Cardiac muscle cell (in vitro differentiated cells and primary cell): ENCODE data around the gene DOCK3. TPM values are rescaled to one million over a fixed set of nuclear protein-coding genes. Genes with fewer than 3 reads are reported as not detected.

ENCODE experiments used
- DNase-seq, 2 donors: peaks; one replicate each; pipeline versions ENCODE4 v3.0.0 to v3.0.0-alpha.2; 2010 to 2017; ENCODE audit warnings: low read depth in 1 of 2, low spot score in 1 of 2
- H3K27ac ChIP-seq: fragments of 200-600 bp; sonication (generic); 2 replicates; pipeline ENCODE4 v1.5.1; 2016
- H3K27me3 ChIP-seq: fragments of 200-600 bp; sonication (generic); 2 replicates; pipeline ENCODE4 v1.6.0; 2016; ENCODE audit warnings: control low read depth
- H3K36me3 ChIP-seq: fragments of 200-600 bp; sonication (generic); 2 replicates; pipeline ENCODE4 v1.5.1; 2016; ENCODE audit warnings: control low read depth
- H3K4me1 ChIP-seq: fragments of 200-600 bp; sonication (generic); 2 replicates; pipeline ENCODE4 v1.8.1; 2017; ENCODE audit warnings: low read depth, mild to moderate bottlenecking, mixed run types
- H3K4me3 ChIP-seq: fragments of 200-600 bp; sonication (generic); 2 replicates; pipeline ENCODE4 v1.5.1; 2016; ENCODE audit warnings: mild to moderate bottlenecking
- H3K9me3 ChIP-seq: fragments of 200-600 bp; sonication (generic); 2 replicates; pipeline ENCODE4 v1.5.1; 2017; ENCODE audit warnings: low read depth, mild to moderate bottlenecking, control low read depth
- CTCF ChIP-seq: IDR thresholded peaks from 2 replicates; pipeline ENCODE4 v1.5.1; 2012; ENCODE audit warnings: low read depth, mild to moderate bottlenecking, low read length
- polyA plus RNA-seq: library from polyadenylated mRNA; unstranded; fragments of >200 nt; fragmentation: Nextera tagmentation; extraction: Ambion mirVana; gene quantifications from 2 replicates; pipeline ENCODE4 v1.2.1, GENCODE V29; 2016
- total RNA-seq: library from RNA; depleted of rRNA; stranded (reverse); fragments of >200 nt; gene quantifications from 2 replicates; pipeline ENCODE4 v1.2.3, GENCODE V29; 2016

DOCK3 gene
- total and polyA plus RNA-seq, 2 experiments from 2014 or later = 0.56 to 1.3 TPM

DNA sequence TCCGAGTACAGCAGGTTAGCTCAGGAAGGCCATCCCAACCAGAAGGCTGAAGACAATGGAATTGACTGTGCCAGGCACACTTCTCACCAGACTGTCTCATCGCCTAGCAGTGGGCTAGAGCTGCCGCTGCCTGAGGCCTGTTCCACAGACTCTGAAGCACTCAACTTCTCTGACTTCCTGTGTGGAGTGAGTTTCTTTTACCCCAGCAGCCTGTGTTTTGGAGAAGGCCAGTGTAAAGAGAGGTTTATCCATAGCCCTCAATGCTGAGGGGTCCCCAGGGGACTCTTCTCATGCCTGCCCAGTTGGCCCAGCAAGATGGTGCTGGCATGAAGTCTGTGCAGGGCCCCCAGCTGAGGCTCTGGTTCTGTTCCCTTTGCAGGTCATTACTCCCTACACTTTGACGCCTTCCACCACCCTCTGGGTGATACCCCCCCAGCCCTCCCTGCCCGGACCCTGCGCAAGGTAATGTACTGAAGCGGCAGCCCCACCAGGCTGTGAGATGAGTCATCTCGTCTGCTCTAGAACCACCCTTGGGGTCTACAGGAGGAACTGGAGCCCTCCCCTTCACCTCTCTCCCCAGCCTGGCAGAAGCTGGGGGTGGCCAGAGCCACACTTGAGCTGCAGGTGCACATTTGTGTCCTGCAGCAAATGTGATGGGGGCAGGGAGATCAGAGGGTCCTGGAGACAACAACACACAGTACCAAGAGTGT is 705.2 kb downstream of the DOCK3 start:
- Histone ChIP-seq H3K36me3 (no peaks in the 10 kb centered on the region), H3K27me3 (no peaks in the 10 kb centered on the region), H3K27ac (no peak overlapping the region), H3K4me3 (no peak overlapping the region), H3K4me1 (peaks cover 5% of the 10 kb centered on the region), H3K9me3 (no peaks in the 10 kb centered on the region)
- no peak for TF ChIP-seq CTCF
- DNase-seq = no peak

GRCh38 chr3:51380601-51381332 is 706.0 kb downstream of the DOCK3 start:
- Histone ChIP-seq H3K9me3 (no peaks in the 10 kb centered on the region), H3K4me1 (peaks cover 5% of the 10 kb centered on the region), H3K27me3 (no peaks in the 10 kb centered on the region), H3K27ac (no peak overlapping the region), H3K4me3 (no peak overlapping the region), H3K36me3 (no peaks in the 10 kb centered on the region)
- DNase-seq = no peak
- no peak for TF ChIP-seq CTCF

GRCh38 chr3:51381333-51381705 is 706.6 kb downstream of the DOCK3 start:
- Histone ChIP-seq H3K36me3 (no peaks in the 10 kb centered on the region), H3K27ac (no peak overlapping the region), H3K4me3 (no peak overlapping the region), H3K4me1 (peaks cover 11% of the 10 kb centered on the region), H3K27me3 (no peaks in the 10 kb centered on the region), H3K9me3 (no peaks in the 10 kb centered on the region)
- no peak for DNase-seq
- no peak for TF ChIP-seq CTCF

DNA sequence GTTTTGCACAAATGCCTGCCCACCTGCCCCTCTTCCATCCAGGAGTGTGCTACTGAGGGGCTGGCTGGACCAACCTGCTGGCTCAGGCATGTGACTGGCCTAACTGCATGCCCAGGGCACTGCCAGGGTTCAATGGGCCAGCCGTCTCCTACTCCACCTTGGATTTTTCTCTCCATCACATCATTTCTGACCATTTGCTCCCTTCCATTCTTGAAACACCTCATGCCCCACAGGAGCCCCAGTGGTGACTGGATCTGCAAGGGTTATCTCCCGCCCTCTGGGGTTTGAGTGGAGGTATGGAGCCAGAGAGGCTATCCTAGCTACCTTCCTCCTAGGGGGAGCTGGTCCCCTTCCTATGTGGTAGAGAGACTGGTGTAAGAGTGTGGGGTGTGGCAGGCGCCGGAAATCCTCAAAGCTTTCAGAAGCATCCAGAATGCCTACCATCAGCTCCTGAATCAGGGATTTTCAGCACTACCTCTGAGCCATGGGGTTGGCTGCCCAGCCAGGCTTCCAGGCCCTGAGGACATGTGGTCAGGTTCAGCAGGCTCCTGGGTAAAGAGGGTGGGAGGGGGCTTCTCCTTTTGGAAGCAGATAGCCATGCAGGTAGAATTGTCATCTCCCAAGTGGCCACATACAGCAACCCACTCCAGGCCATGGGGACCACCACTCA is 707.5 kb downstream of the DOCK3 start:
- DNase-seq = no peak
- Histone ChIP-seq H3K36me3 (no peaks in the 10 kb centered on the region), H3K4me1 (peaks cover 13% of the 10 kb centered on the region), H3K4me3 (no peak overlapping the region), H3K27me3 (no peaks in the 10 kb centered on the region), H3K9me3 (no peaks in the 10 kb centered on the region), H3K27ac (no peak overlapping the region)
- no peak for TF ChIP-seq CTCF

- peaks cover 13% of the 10 kb centered on the region for H3K4me1 ChIP-seq
- H3K36me3 ChIP-seq = no peaks in the 10 kb centered on the region
- no peak overlapping the region for H3K27ac ChIP-seq
- H3K27me3 ChIP-seq = no peaks in the 10 kb centered on the region
- H3K4me3 ChIP-seq = no peak overlapping the region
- TF ChIP-seq CTCF = no peak
- H3K9me3 ChIP-seq = no peaks in the 10 kb centered on the region
- no peak for DNase-seq
These were observed 708.3 kb downstream of the DOCK3 start for GRCh38 chr3:51382947-51383578.
